ENCODE data around the gene TMEM214. TPM values are rescaled to one million over a fixed set of nuclear protein-coding genes. Genes with fewer than 3 reads are reported as not detected.

The TMEM214 gene
- total RNA-seq, 1 experiment from 2014 or later, result 55.3 TPM

DNA sequence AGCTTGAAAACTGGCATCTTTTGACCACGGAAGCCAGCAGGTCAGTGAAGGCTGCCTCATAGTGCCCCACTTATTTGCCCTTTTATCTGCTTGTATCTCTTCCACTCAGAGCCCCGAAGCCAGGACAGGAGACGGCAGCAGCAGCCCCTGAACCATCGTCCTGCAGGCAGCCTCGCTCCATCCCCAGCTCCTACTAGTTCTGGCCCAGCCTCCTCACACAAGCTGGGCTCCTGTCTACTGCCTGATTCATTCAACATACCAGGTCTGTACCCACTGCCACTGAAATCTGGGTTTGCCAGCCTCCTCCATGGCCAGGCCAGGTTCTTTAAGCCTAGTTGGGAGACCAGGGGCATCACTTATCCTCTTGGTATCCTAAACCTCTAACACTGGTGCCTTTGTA lies 34.6 kb downstream of the TMEM214 start:
- H3K4ac ChIP-seq (ENCODE audit: low read depth, low read length), result no peak overlapping the region
- H3K4me3 Mint-ChIP-seq, result no peak overlapping the region
- no peak overlapping the region for H2BK5ac ChIP-seq (ENCODE audit: insufficient read length, low read length)
- H3K9me3 ChIP-seq (ENCODE audit: control insufficient read depth, low read depth, low read length), result no peaks in the 10 kb centered on the region
- peak overlapping the region in 1 of 3 experiments; percentile 53; a peak in 1 of 7 replicates for H3K27ac Mint-ChIP-seq
- H2AK5ac ChIP-seq (ENCODE audit: insufficient read length, low read length), result no peak overlapping the region
- no peak overlapping the region for H3K56ac ChIP-seq (ENCODE audit: insufficient read length, low read depth, low read length)
- no peak overlapping the region for H2AFZ ChIP-seq (ENCODE audit: low read length)
- no peak overlapping the region for H4K5ac ChIP-seq (ENCODE audit: insufficient read length, low read depth, low read length)
- H3K79me2 ChIP-seq (ENCODE audit: insufficient read depth, low read length), result peaks cover 5% of the 10 kb centered on the region; the same call in 1 of the 2 replicates
- peaks cover 19 to 67% (median 65%) of the 10 kb centered on the region in 3 experiments; a peak in 6 of 7 replicates for H3K36me3 Mint-ChIP-seq (ENCODE audit: insufficient read depth in 1 of 3, low read depth in 3 of 3)
- peaks cover 2% of the 10 kb centered on the region for H3K79me1 ChIP-seq (ENCODE audit: insufficient read depth, low read depth, low read length, poor library complexity, severe bottlenecking)
- H4K20me1 ChIP-seq (ENCODE audit: control insufficient read depth, insufficient read depth, insufficient read length), result no peaks in the 10 kb centered on the region
- no peak overlapping the region for H3K4me2 ChIP-seq (ENCODE audit: insufficient read depth, insufficient read length, low read length)
- H4K8ac ChIP-seq (replicated peaks; ENCODE audit: insufficient read length, low read depth, low read length), result no peak overlapping the region
- no peak overlapping the region for H2BK120ac ChIP-seq (ENCODE audit: low read depth, low read length, poor library complexity, severe bottlenecking)
- TF ChIP-seq, protein P1, sequence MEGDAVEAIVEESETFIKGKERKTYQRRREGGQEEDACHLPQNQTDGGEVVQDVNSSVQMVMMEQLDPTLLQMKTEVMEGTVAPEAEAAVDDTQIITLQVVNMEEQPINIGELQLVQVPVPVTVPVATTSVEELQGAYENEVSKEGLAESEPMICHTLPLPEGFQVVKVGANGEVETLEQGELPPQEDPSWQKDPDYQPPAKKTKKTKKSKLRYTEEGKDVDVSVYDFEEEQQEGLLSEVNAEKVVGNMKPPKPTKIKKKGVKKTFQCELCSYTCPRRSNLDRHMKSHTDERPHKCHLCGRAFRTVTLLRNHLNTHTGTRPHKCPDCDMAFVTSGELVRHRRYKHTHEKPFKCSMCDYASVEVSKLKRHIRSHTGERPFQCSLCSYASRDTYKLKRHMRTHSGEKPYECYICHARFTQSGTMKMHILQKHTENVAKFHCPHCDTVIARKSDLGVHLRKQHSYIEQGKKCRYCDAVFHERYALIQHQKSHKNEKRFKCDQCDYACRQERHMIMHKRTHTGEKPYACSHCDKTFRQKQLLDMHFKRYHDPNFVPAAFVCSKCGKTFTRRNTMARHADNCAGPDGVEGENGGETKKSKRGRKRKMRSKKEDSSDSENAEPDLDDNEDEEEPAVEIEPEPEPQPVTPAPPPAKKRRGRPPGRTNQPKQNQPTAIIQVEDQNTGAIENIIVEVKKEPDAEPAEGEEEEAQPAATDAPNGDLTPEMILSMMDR (conservative IDR thresholded peaks at IDR 0.05), result no peak
- peaks cover 11% of the 10 kb centered on the region for H3K23me2 ChIP-seq (ENCODE audit: insufficient read length, low read depth, low read length, poor library complexity, severe bottlenecking)
- no peak for DNase-seq
- H2BK12ac ChIP-seq (ENCODE audit: insufficient read length, low read depth, low read length), result no peak overlapping the region
- H3K4me1 ChIP-seq (ENCODE audit: insufficient read depth, low read length), result no peaks in the 10 kb centered on the region
- no peak overlapping the region for H3K27ac ChIP-seq (ENCODE audit: insufficient read length, low read depth, low read length)
- H3K9ac ChIP-seq (ENCODE audit: extremely low read depth, insufficient read length, low read length), result no peak overlapping the region
- no peak overlapping the region for H4K91ac ChIP-seq (ENCODE audit: insufficient read length, low read depth, low read length)
- no peak overlapping the region for H3K18ac ChIP-seq (ENCODE audit: insufficient read length, low read depth, low read length)
- no peaks in the 10 kb centered on the region; a peak in 1 of 5 replicates for H3K9me3 Mint-ChIP-seq
- H3K14ac ChIP-seq (ENCODE audit: insufficient read depth, low read length), result no peak overlapping the region
- no peak overlapping the region for H3T11ph ChIP-seq (ENCODE audit: low read length)
- H3K27me3 Mint-ChIP-seq (ENCODE audit: low read depth), result no peaks in the 10 kb centered on the region; the same call in 1 of the 2 replicates
- peaks cover 7 to 10% of the 10 kb centered on the region in 2 experiments; a peak in 3 of 4 replicates for H3K4me1 Mint-ChIP-seq
- H2BK15ac ChIP-seq (ENCODE audit: low read depth, low read length), result no peak overlapping the region
- H3K23ac ChIP-seq (ENCODE audit: insufficient read length, low read depth, low read length), result no peak overlapping the region
- WGBS (ENCODE audit: extremely low coverage, insufficient read length, low lambda C conversion rate), result no CpG with 5 or more reads among the region's 5 CpGs
- no peak overlapping the region for H2BK20ac ChIP-seq (ENCODE audit: low read depth, low read length, poor library complexity, severe bottlenecking)
- no peaks in the 10 kb centered on the region for H3K27me3 ChIP-seq (ENCODE audit: insufficient read depth, low read length)
